Choroid plexus epithelial cell (primary cell): ENCODE measurements around the gene LRRC8D.

Source experiments
- DNase-seq: peaks from one replicate; pipeline ENCODE4 v3.0.0-alpha.2; 2010; ENCODE audit warnings: low read depth
- H3K4me3 ChIP-seq: 2 replicates; pipeline ENCODE4 v1.5.1; 2011; ENCODE audit warnings: low read depth, mild to moderate bottlenecking, control low read depth, low read length, moderate library complexity
- TF ChIP-seq, protein P1 (sequence below): conservative IDR thresholded peaks from 2 replicates; pipeline ENCODE4 v1.5.1; 2011; ENCODE audit warnings: low read depth, mild to moderate bottlenecking, control low read depth, inconsistent platforms, low read length, moderate library complexity

Gene LRRC8D

DNA sequence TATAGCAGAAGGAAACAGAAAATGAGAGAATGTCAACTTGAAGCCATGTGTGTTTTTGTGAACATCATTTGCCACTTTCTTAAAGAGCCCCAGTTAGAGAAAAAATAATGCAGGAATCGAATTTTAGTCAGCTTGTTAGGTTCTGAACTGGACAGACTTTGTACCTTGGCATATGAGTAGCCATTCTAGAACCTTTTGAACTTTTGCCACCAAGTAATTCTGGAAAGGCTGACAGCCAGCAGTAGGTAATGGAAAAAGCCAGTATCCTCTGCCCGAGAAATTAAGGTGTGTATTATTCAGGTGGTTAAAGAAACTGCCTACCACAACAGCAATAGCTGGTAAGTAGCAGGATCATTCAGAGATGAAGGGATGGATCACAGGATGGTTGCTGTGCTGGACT, 20.7 kb downstream of the LRRC8D start:
- DNase-seq: no peak
- TF ChIP-seq, protein P1, sequence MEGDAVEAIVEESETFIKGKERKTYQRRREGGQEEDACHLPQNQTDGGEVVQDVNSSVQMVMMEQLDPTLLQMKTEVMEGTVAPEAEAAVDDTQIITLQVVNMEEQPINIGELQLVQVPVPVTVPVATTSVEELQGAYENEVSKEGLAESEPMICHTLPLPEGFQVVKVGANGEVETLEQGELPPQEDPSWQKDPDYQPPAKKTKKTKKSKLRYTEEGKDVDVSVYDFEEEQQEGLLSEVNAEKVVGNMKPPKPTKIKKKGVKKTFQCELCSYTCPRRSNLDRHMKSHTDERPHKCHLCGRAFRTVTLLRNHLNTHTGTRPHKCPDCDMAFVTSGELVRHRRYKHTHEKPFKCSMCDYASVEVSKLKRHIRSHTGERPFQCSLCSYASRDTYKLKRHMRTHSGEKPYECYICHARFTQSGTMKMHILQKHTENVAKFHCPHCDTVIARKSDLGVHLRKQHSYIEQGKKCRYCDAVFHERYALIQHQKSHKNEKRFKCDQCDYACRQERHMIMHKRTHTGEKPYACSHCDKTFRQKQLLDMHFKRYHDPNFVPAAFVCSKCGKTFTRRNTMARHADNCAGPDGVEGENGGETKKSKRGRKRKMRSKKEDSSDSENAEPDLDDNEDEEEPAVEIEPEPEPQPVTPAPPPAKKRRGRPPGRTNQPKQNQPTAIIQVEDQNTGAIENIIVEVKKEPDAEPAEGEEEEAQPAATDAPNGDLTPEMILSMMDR: no peak
- no peak overlapping the region for H3K4me3 ChIP-seq

DNA sequence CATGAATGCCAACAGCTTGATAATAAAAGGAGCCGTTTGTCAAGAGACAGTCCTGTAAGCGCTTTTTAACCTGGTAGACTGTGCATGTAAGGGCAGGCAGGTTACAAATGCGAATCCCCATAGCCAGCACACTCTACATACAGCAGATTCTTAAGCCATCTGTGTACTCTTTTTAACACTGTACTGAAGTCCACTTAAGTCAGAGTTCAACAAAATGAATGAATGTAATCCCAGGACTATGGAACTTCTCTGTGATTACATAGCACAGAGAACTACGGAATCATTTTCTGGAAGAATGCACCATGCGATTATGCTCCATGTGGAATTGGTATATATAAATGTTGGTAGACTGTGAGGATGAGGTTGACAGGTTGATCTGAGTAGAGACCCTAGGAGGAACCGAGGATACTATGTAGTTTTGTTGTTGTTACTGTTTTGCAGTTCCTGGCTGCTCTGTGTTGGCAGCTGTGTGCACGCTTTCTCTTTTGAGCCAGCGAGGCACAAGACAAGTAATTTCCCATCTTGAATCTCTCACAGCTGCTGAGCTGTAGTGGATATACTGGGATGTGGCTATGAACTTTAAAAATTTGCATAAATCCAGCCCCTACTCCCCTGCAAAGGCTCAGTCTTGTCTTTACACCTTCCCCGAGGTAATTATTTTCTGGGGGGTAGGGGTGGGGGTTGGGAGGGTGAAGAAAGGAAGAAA, 21.9 kb downstream of the LRRC8D start:
- TF ChIP-seq, protein P1: no peak
- peak; percentile 68 for DNase-seq
- H3K4me3 ChIP-seq: peak overlapping the region; percentile 82

DNA sequence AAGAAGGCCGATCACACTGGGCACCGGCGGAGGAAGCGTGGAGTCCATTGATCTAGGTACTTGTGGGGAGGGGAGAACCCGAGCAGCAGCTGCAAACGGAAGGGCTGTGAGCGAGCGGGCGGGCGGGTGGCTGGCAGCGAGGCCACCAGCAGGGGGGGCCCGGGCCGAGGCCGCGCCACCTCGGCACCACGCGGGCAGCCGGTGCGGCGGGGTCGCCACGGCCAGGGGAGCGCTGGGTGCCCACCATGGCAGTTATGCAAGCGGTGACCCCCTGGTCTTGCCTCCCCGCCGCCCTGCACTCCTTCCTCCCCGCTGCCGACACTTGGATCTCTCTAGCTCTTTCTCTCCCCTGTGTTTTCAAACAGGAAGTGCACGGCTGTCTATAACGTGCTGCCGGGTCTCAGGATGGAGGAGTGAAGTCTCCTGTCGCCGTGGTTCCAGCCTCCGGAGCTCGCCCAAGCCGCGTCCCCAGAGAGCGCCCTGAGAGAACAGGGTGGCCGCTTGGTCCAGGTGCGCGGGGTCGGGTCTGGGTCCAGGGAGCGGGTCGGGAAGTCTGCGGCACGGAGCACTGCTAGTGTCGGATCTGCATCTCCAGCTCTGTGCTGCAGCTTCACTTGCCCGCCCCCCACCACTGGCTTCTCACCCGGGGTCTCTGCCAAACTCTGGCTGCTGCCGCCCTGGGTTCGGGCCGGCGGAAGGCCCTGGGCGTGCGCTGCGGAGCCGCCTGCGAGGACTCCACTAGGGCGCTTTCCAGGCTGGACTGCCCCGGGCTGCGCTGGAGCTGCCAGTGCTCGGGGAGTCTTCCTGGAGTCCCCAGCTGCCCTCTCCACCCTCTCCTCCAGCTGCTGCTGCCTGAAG, 22.7 kb downstream of the LRRC8D start:
- H3K4me3 ChIP-seq: peak overlapping the region; percentile 82
- peak; percentile 70 for DNase-seq
- TF ChIP-seq, protein P1: peak; percentile 45

DNA sequence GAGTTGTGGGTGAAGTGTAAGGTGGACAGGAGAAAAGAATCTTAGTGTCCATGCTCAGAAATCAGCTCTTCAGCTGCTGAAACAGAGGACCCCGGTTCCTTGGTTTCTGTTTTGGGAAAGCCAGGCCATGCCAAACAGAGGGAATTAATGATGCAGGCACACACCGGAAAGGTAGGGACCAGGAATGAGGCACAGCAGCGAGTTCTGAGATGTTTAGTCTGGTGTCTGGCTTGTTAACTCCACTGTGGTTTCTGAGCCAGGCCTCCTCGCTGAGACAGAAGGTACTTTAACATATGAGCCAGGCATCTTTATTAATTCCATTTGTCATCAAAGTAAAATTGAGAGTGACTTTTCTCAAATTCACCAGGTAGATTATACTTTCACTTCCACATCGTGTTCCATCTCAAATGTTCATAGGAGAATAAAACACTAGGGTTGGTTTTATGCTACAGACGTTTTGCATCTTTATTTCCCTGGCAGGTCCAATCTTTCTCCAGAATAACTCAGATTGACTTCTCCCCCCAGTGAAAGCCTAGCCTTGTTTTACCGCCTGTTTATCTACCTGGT, 23.5 kb downstream of the LRRC8D start:
- H3K4me3 ChIP-seq: peak overlapping the region; percentile 82

DNA sequence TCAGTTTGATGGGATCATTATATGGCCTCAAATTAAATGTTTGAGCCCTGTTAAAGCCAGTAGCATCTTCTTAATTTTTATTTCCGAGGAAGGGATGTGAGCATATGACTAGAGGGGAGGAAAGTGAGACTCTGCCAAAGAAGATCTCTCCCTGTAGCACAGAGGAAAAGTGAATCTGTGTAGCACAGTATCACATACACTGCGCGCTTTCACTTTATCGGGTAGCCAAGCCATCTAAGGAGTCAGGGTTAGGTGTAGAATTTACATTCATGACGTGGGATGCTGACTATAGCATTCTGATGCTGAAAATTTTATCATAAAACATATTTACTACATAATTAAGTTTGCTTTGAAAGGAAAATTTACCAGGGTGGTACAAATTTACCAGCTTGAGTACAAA, 24.0 kb downstream of the LRRC8D start:
- no peak for DNase-seq
- H3K4me3 ChIP-seq: peak overlapping the region; percentile 82
- TF ChIP-seq, protein P1: no peak

More for the DNA sequence above, 23.5 kb downstream of the LRRC8D start:
- TF ChIP-seq, protein P1: no peak
- peak; percentile 43 for DNase-seq

DNA sequence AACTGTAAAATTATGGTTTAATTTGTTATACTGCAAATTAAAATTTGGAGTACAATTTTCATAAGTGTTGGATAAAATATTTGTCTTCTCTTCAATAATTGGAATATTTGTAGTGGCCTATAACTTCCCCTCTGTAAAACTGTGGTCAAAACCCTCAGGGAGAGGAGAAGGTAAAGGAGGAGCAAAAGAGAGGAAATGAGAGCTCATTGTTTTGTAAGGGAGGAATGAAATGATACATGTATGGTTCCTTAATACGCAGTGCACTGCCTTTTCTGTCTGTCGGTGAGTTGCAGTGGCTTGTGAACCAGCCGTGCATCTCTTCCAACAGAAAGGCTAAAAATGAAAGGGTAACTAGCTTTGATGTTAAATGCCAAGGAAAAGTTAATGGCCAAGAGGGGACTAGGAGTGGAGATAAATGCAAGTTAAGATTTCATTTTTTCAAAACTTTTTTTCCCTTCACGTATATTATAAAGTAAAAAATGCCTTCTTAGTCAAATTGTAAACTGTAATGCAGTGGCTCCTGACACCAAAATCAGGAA, 26.4 kb downstream of the LRRC8D start:
- no peak for DNase-seq
- no peak overlapping the region for H3K4me3 ChIP-seq
- TF ChIP-seq, protein P1: no peak
